ENCODE data around the gene CCDC148. TPM values are rescaled to one million over a fixed set of nuclear protein-coding genes. Genes with fewer than 3 reads are reported as not detected.

CCDC148 gene
- polyA plus RNA-seq, 2 of the 4 experiments (the other 2 are of a cell fraction): 0.41 to 0.85 TPM

- Histone ChIP-seq H3K4me1 (no peaks in the 10 kb centered on the region), H3K4me3 (no peak overlapping the region), H3K9me3 (no peaks in the 10 kb centered on the region), H3K27ac (no peak overlapping the region), H3K4me2 (no peak overlapping the region)
- ATAC-seq (no peak), FAIRE-seq (no peak), DNase-seq (ENCODE audit: low read depth in 1 of 2, low spot score in 1 of 2) (no peak)
- CTCF ChIA-PET: interaction anchor here (1.1 kb wide), 1 partner anchor 373 kb away, joined by 3 read pairs; no protein-coding TSS in a partner anchor
- TF ChIP-seq E2F6 (IDR thresholded peaks at IDR 0.05; ENCODE audit: borderline replicate concordance, low read depth) (no peak), RFX5 (IDR thresholded peaks at IDR 0.05) (no peak), GATA3 (IDR thresholded peaks at IDR 0.05; ENCODE audit: borderline replicate concordance) (no peak), HOXB5 (CRISPR knock-in tag; IDR thresholded peaks at IDR 0.05) (no peak), HDAC2 (IDR thresholded peaks at IDR 0.05) (no peak), KDM1A (IDR thresholded peaks at IDR 0.05; ENCODE audit: low read depth) (no peak), FOSL2 (IDR thresholded peaks at IDR 0.05) (no peak), FOSL2 (CRISPR knock-in tag; IDR thresholded peaks at IDR 0.05) (no peak), ZNF302 (CRISPR knock-in tag; IDR thresholded peaks at IDR 0.05) (no peak), ELK1 (IDR thresholded peaks at IDR 0.05; ENCODE audit: low read depth, low read length) (no peak), REST (IDR thresholded peaks at IDR 0.05) (no peak), POLR2AphosphoS2 (conservative IDR thresholded peaks at IDR 0.05; ENCODE audit: low read length) (no peak), MAFK (IDR thresholded peaks at IDR 0.05; ENCODE audit: partially characterized antibody) (no peak), BHLHE40 (IDR thresholded peaks at IDR 0.05; ENCODE audit: low read depth, low read length) (no peak), HOXA7 (CRISPR knock-in tag; IDR thresholded peaks at IDR 0.05) (no peak), CHD2 (IDR thresholded peaks at IDR 0.05; ENCODE audit: low read length, partially characterized antibody) (no peak), EP300 (IDR thresholded peaks at IDR 0.05) (no peak), CHD4 (IDR thresholded peaks at IDR 0.05; ENCODE audit: borderline replicate concordance) (no peak), MAX (IDR thresholded peaks at IDR 0.05) (no peak), CBX8 (IDR thresholded peaks at IDR 0.05) (no peak)
- POLR2A ChIA-PET: no interaction called here
- WGBS (ENCODE audit: missing lambda C conversion rate): 43% methylated on average over 2 of the region's 2 CpGs
Measured at GRCh38 chr2:158276619-158277471, 179.7 kb downstream of the CCDC148 start.

GRCh38 chr2:158273791-158274190 lies 182.8 kb downstream of the CCDC148 start:
- no peak for FAIRE-seq
- CTCF ChIA-PET: no interaction called here
- no peak for DNase-seq (ENCODE audit: low read depth in 1 of 2, low spot score in 1 of 2)
- Histone ChIP-seq H3K9me3 (no peaks in the 10 kb centered on the region), H3K4me2 (no peak overlapping the region), H3K27ac (no peak overlapping the region), H3K4me3 (no peak overlapping the region), H3K4me1 (no peaks in the 10 kb centered on the region)
- no peak for ATAC-seq
- 45% methylated on average over 3 of the region's 3 CpGs for WGBS (ENCODE audit: missing lambda C conversion rate)
- POLR2A ChIA-PET: no interaction called here
- TF ChIP-seq TP53 (CRISPR knock-in tag; IDR thresholded peaks at IDR 0.05): no peak
- no peak for TF ChIP-seq JUN (IDR thresholded peaks at IDR 0.05)
- no peak for TF ChIP-seq CBX2 (IDR thresholded peaks at IDR 0.05; ENCODE audit: borderline replicate concordance, low read depth)
- no peak for TF ChIP-seq E2F6 (IDR thresholded peaks at IDR 0.05; ENCODE audit: borderline replicate concordance, low read depth)
- TF ChIP-seq, protein P1, sequence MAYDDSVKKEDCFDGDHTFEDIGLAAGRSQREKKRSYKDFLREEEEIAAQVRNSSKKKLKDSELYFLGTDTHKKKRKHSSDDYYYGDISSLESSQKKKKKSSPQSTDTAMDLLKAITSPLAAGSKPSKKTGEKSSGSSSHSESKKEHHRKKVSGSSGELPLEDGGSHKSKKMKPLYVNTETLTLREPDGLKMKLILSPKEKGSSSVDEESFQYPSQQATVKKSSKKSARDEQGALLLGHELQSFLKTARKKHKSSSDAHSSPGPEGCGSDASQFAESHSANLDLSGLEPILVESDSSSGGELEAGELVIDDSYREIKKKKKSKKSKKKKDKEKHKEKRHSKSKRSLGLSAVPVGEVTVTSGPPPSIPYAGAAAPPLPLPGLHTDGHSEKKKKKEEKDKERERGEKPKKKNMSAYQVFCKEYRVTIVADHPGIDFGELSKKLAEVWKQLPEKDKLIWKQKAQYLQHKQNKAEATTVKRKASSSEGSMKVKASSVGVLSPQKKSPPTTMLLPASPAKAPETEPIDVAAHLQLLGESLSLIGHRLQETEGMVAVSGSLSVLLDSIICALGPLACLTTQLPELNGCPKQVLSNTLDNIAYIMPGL (CRISPR knock-in tag; IDR thresholded peaks at IDR 0.05; ENCODE audit: borderline replicate concordance): no peak
- TF ChIP-seq KDM5A (IDR thresholded peaks at IDR 0.05): no peak
- TF ChIP-seq, protein P2, sequence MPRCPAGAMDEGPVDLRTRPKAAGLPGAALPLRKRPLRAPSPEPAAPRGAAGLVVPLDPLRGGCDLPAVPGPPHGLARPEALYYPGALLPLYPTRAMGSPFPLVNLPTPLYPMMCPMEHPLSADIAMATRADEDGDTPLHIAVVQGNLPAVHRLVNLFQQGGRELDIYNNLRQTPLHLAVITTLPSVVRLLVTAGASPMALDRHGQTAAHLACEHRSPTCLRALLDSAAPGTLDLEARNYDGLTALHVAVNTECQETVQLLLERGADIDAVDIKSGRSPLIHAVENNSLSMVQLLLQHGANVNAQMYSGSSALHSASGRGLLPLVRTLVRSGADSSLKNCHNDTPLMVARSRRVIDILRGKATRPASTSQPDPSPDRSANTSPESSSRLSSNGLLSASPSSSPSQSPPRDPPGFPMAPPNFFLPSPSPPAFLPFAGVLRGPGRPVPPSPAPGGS (IDR thresholded peaks at IDR 0.05): no peak
- no peak for TF ChIP-seq NPAS2 (CRISPR knock-in tag; IDR thresholded peaks at IDR 0.05; ENCODE audit: borderline replicate concordance)
- TF ChIP-seq MAFK (IDR thresholded peaks at IDR 0.05; ENCODE audit: partially characterized antibody): no peak
- TF ChIP-seq CHD4 (IDR thresholded peaks at IDR 0.05; ENCODE audit: borderline replicate concordance): no peak
- TF ChIP-seq RFX5 (IDR thresholded peaks at IDR 0.05): no peak
- no peak for TF ChIP-seq PHF8 (IDR thresholded peaks at IDR 0.05; ENCODE audit: borderline replicate concordance, low read depth)
